Panc1 (cell line): ENCODE results near the gene SZT2. TPM values are rescaled to one million over a fixed set of nuclear protein-coding genes. Genes with fewer than 3 reads are reported as not detected.

Source experiments
- ATAC-seq: fragments of 200-7000 bp; cut with Tn5 transposase; 2 replicates; pipeline ENCODE4 v1.9.1; 2020; ENCODE audit warnings: mild to moderate bottlenecking, moderate library complexity
- BruUV-seq: library from RNA; stranded (reverse); fragments of 400-500 nt; replicated peaks from 2 replicates; lab custom pipeline; 2021; lab: Mats Ljungman, UMichigan
- CTCF ChIA-PET: fragments of 300-600 bp; sonication (Branson Sonifier 250); formaldehyde crosslinking; loops from one replicate; lab custom pipeline; 2022; ENCODE audit warnings: antibody characterized with exemption; lab: Charles Lee
- POLR2A ChIA-PET: fragments of 300-600 bp; sonication (Branson Sonifier 250); formaldehyde crosslinking; loops from one replicate; lab custom pipeline; 2022; ENCODE audit warnings: antibody characterized with exemption; lab: Charles Lee
- DNase-seq: peaks from one replicate; pipeline ENCODE4 v3.0.0-alpha.2; 2010; ENCODE audit warnings: low read depth, low spot score
- H3K27ac ChIP-seq: 2 replicates; pipeline ENCODE4 v1.5.1; 2011; ENCODE audit warnings: mild to moderate bottlenecking, low read length, inconsistent platforms
- H3K27me3 ChIP-seq: fragments of 200-500 bp; sonication (Bioruptor generic); 2 replicates; pipeline ENCODE4 v1.6.0; 2014; ENCODE audit warnings: low read length, inconsistent platforms; ENCODE audit not compliant: control insufficient read depth, insufficient read depth
- H3K36me3 ChIP-seq: fragments of 200-500 bp; sonication (Bioruptor generic); 2 replicates; pipeline ENCODE4 v1.5.1; 2014; ENCODE audit warnings: inconsistent platforms, mild to moderate bottlenecking, low read length, moderate library complexity; ENCODE audit not compliant: control insufficient read depth, insufficient read depth
- H3K4me1 ChIP-seq: 2 replicates; pipeline ENCODE4 v1.5.1; 2011; ENCODE audit warnings: inconsistent platforms, mild to moderate bottlenecking, low read length, moderate library complexity; ENCODE audit not compliant: control insufficient read depth, insufficient read depth
- H3K4me3 ChIP-seq, 2 experiments: 2 replicates each; pipeline ENCODE4 v1.5.1; 2011 to 2012; ENCODE audit warnings: low read depth in 2 of 2, low read length in 2 of 2, mild to moderate bottlenecking in 2 of 2, inconsistent platforms in 1 of 2, moderate library complexity in 1 of 2
- H3K9me3 ChIP-seq: fragments of 200-500 bp; sonication (Bioruptor generic); 2 replicates; pipeline ENCODE4 v1.5.1; 2014; ENCODE audit warnings: low read depth, mild to moderate bottlenecking, inconsistent platforms, low read length, moderate library complexity; ENCODE audit not compliant: control insufficient read depth, insufficient read depth
- CTCF ChIP-seq: fragments of 450-650 bp; IDR thresholded peaks from 2 replicates; pipeline ENCODE4 v1.5.1; 2017; ENCODE audit warnings: mild to moderate bottlenecking
- POLR2AphosphoS5 ChIP-seq: IDR thresholded peaks from 2 replicates; pipeline ENCODE4 v1.6.1; 2012; ENCODE audit warnings: mild to moderate bottlenecking, low read depth, low read length, moderate library complexity
- REST ChIP-seq, 2 experiments: IDR thresholded peaks; 2 replicates each; pipeline ENCODE4 v1.6.1; 2011 to 2012; ENCODE audit warnings: low read depth in 2 of 2, control low read depth in 1 of 2, low read length in 1 of 2, mild to moderate bottlenecking in 1 of 2, moderate library complexity in 1 of 2; ENCODE audit not compliant: insufficient read depth in 1 of 2
- SIN3A ChIP-seq: IDR thresholded peaks from 2 replicates; pipeline ENCODE4 v1.6.1; 2012; ENCODE audit warnings: low read depth, mild to moderate bottlenecking, low read length, moderate library complexity, borderline replicate concordance; ENCODE audit not compliant: insufficient read depth
- TCF7L2 ChIP-seq: IDR thresholded peaks from 2 replicates; pipeline ENCODE4 v1.6.1; 2011; ENCODE audit warnings: mild to moderate bottlenecking, low read depth, low read length, inconsistent platforms
- in situ Hi-C: cut with HindIII; loops from 2 replicates; pipeline ENCODE4 v1.10.0; 2016; ENCODE audit warnings: low sequenced_read_pairs, low pct_unique_long_range_greater_than_20kb
- intact Hi-C: fragments of 100-400 bp; cut with micrococcal nuclease; formaldehyde crosslinking; loops from one replicate; pipeline ENCODE4 v1.10.0; 2022; ENCODE audit not compliant: unreplicated experiment
- total RNA-seq: library from RNA; stranded (reverse); gene quantifications from one replicate; pipeline ENCODE4 v1.2.1, GENCODE V29; 2021; ENCODE audit not compliant: unreplicated experiment

SZT2 gene
- total RNA-seq, 1 experiment from 2014 or later = 40.2 TPM

GRCh38 chr1:43404353-43404752, 14.7 kb downstream of the SZT2 start:
- ChIA-PET CTCF (no interaction called here), POLR2A (no interaction called here)
- intact Hi-C loops (no loop called here), in situ Hi-C loops (no loop called here)
- H3K36me3 ChIP-seq = no peaks in the 10 kb centered on the region; the same call in 1 of the 2 replicates
- DNase-seq (no peak), ATAC-seq (no peak)
- TF ChIP-seq REST (IDR thresholded peaks at IDR 0.05; ENCODE audit: insufficient read depth in 1 of 2, low read depth in 2 of 2, low read length in 1 of 2) (no peak), TCF7L2 (no peak), SIN3A (no peak), POLR2AphosphoS5 (no peak), CTCF (no peak)
- no TSS peak for BruUV-seq
- no peaks in the 10 kb centered on the region for H3K4me1 ChIP-seq
- H3K27me3 ChIP-seq = no peaks in the 10 kb centered on the region
- no peaks in the 10 kb centered on the region for H3K9me3 ChIP-seq
- no peak overlapping the region for H3K27ac ChIP-seq
- H3K4me3 ChIP-seq = no peak overlapping the region

- TF ChIP-seq POLR2AphosphoS5 = no peak
- TF ChIP-seq SIN3A = no peak
- no peak for TF ChIP-seq REST (IDR thresholded peaks at IDR 0.05; ENCODE audit: insufficient read depth in 1 of 2, low read depth in 2 of 2, low read length in 1 of 2)
- TF ChIP-seq TCF7L2 = no peak
- TF ChIP-seq CTCF = no peak
- H3K27ac ChIP-seq = no peak overlapping the region
- no peaks in the 10 kb centered on the region for H3K9me3 ChIP-seq
- no peaks in the 10 kb centered on the region; the same call in 1 of the 2 replicates for H3K36me3 ChIP-seq
- ChIA-PET CTCF (no interaction called here), POLR2A (no interaction called here)
- in situ Hi-C loops = no loop called here
- no TSS peak for BruUV-seq
- intact Hi-C loops = no loop called here
- H3K4me1 ChIP-seq = no peaks in the 10 kb centered on the region
- H3K27me3 ChIP-seq = no peaks in the 10 kb centered on the region
- ATAC-seq (no peak), DNase-seq (no peak)
- no peak overlapping the region for H3K4me3 ChIP-seq
Measured at GRCh38 chr1:43405219-43405875, 15.6 kb downstream of the SZT2 start.
